B cell (primary cell): ENCODE data around the gene COG5. TPM values are rescaled to one million over a fixed set of nuclear protein-coding genes. Genes with fewer than 3 reads are reported as not detected.
A peak's percentile ranks its signal among the peaks of the same experiment; 100 is the strongest.

Source experiments
- ATAC-seq: fragments of 200-7000 bp; cut with Tn5 transposase; one replicate; pipeline ENCODE4 v1.10.0; 2021; ENCODE audit warnings: low read depth, mild to moderate bottlenecking, moderate number of reproducible peaks, moderate library complexity
- CTCF ChIA-PET: fragments of 350-600 bp; sonication (Branson Sonifier 250); formaldehyde crosslinking; loops from one replicate; lab custom pipeline; 2021; ENCODE audit warnings: antibody characterized with exemption, inconsistent platforms; lab: Charles Lee
- POLR2A ChIA-PET: fragments of 350-600 bp; sonication (Branson Sonifier 250); formaldehyde crosslinking; loops from one replicate; lab custom pipeline; 2021; ENCODE audit warnings: antibody characterized with exemption; lab: Charles Lee
- DNase-seq: peaks from one replicate; pipeline ENCODE4 v3.0.0; 2013
- H2AFZ ChIP-seq: 2 replicates; pipeline ENCODE4 v1.6.1; 2012; ENCODE audit warnings: mild to moderate bottlenecking, low read depth, low read length; ENCODE audit not compliant: insufficient read depth, poor library complexity, severe bottlenecking
- H3K27ac ChIP-seq, 2 donors: 1 replicate in 1 of 2; 2 replicates in 1 of 2; pipeline ENCODE4 v1.5.1; 2012 to 2013; ENCODE audit warnings: low read length in 2 of 2, mild to moderate bottlenecking in 2 of 2, moderate library complexity in 1 of 2
- H3K27me3 ChIP-seq, 4 experiments: fragments of 200-600 bp in 1 of 4; sonication (generic) in 1 of 4; replicated peaks in 1 of 4; 1 replicate in 2 of 4; 2 replicates in 2 of 4; pipeline versions ENCODE4 v1.6.1 to v1.7.0; 2013 to 2016; ENCODE audit warnings: low read length in 3 of 4, mild to moderate bottlenecking in 2 of 4, mixed read lengths in 1 of 4, moderate library complexity in 1 of 4; ENCODE audit not compliant: insufficient read depth in 4 of 4, control insufficient read depth in 3 of 4; ENCODE audit errors: control extremely low read depth in 1 of 4
- H3K36me3 ChIP-seq, 2 experiments: replicated peaks in 1 of 2; 1 replicate in 1 of 2; 2 replicates in 1 of 2; pipeline versions ENCODE4 v1.6.1 to v1.7.1; 2013; ENCODE audit warnings: low read length in 1 of 2; ENCODE audit not compliant: insufficient read depth in 2 of 2, control insufficient read depth in 1 of 2; ENCODE audit errors: control extremely low read depth in 1 of 2, extremely low read depth in 1 of 2
- H3K4me1 ChIP-seq, 2 donors: fragments of 200-600 bp in 1 of 2; sonication (generic) in 1 of 2; 1 replicate in 1 of 2; 2 replicates in 1 of 2; pipeline versions ENCODE4 v1.5.1 to v1.6.1; 2013 to 2017; ENCODE audit warnings: low read length in 2 of 2; ENCODE audit not compliant: control insufficient read depth in 2 of 2, insufficient read depth in 2 of 2
- H3K4me2 ChIP-seq: replicated peaks from 2 replicates; pipeline ENCODE3; 2012; ENCODE audit warnings: mild to moderate bottlenecking, low read depth, low read length; ENCODE audit not compliant: poor library complexity, severe bottlenecking
- H3K4me3 ChIP-seq, 5 experiments: fragments of 200-600 bp in 1 of 5; sonication (generic) in 1 of 5; 1 replicate in 3 of 5; 2 replicates in 2 of 5; pipeline versions ENCODE4 v1.5.1 to v1.7.0; 2011 to 2016; ENCODE audit warnings: low read length in 4 of 5, mild to moderate bottlenecking in 4 of 5, low read depth in 2 of 5, control low read depth in 1 of 5, moderate library complexity in 1 of 5; ENCODE audit not compliant: insufficient read depth in 1 of 5; ENCODE audit errors: control extremely low read depth in 1 of 5, extremely low read depth in 1 of 5
- H3K79me2 ChIP-seq: fragments of 200-600 bp; sonication (generic); one replicate; pipeline ENCODE4 v1.6.0; 2016; ENCODE audit warnings: low read length; ENCODE audit not compliant: control insufficient read depth, insufficient read depth
- H3K9ac ChIP-seq: fragments of 200-600 bp; sonication (generic); 2 replicates; pipeline ENCODE4 v1.6.1; 2017; ENCODE audit warnings: mild to moderate bottlenecking, low read length, moderate library complexity
- H3K9me3 ChIP-seq, 3 donors: one replicate each; pipeline versions ENCODE4 v1.6.1 to v1.7.1; 2013; ENCODE audit warnings: low read length in 2 of 3; ENCODE audit not compliant: control insufficient read depth in 2 of 3, insufficient read depth in 1 of 3; ENCODE audit errors: control extremely low read depth in 1 of 3
- H4K20me1 ChIP-seq: 2 replicates; pipeline ENCODE4 v1.6.0; 2012; ENCODE audit warnings: mild to moderate bottlenecking, low read length; ENCODE audit not compliant: insufficient read depth, control insufficient read depth, poor library complexity, severe bottlenecking
- H3K27ac Mint-ChIP-seq: one replicate; pipeline ENCODE4 v1.8.0; 2021; ENCODE audit warnings: mixed read lengths
- H3K27me3 Mint-ChIP-seq: one replicate; pipeline ENCODE4 v1.8.0; 2021; ENCODE audit warnings: mixed read lengths
- H3K4me1 Mint-ChIP-seq: one replicate; pipeline ENCODE4 v1.8.0; 2021; ENCODE audit warnings: mixed read lengths
- H3K4me3 Mint-ChIP-seq: one replicate; pipeline ENCODE4 v1.8.0; 2021; ENCODE audit warnings: mixed read lengths
- H3K9me3 Mint-ChIP-seq: one replicate; pipeline ENCODE4 v1.8.0; 2022; ENCODE audit warnings: mixed read lengths; ENCODE audit not compliant: insufficient read depth
- CTCF ChIP-seq: fragments of 200-600 bp; IDR thresholded peaks from one replicate; pipeline ENCODE4 v1.8.0; 2022; ENCODE audit warnings: antibody characterized with exemption, mild to moderate bottlenecking
- EZH2 ChIP-seq: IDR thresholded peaks from 2 replicates; pipeline ENCODE4 v1.6.1; 2012; ENCODE audit warnings: borderline replicate concordance, low read depth, mild to moderate bottlenecking, moderate library complexity, low read length; ENCODE audit not compliant: insufficient read depth, poor library complexity, severe bottlenecking
- WGBS: methylation state at CpG from one replicate; pipeline ENCODE4 v1.1.5; 2013; ENCODE audit warnings: missing lambda C conversion rate; ENCODE audit not compliant: insufficient coverage; 5-methylcytosine and 5-hydroxymethylcytosine counted together
- intact Hi-C: fragments of 100-400 bp; cut with micrococcal nuclease; formaldehyde crosslinking; loops from one replicate; pipeline ENCODE4 v1.10.0; 2022
- polyA plus RNA-seq: library from polyadenylated mRNA; depleted of rRNA; stranded (reverse); fragments of >200 nt; gene quantifications from 2 replicates; pipeline ENCODE4 v1.2.3, GENCODE V29; 2012
- total RNA-seq, 2 donors: library from RNA; stranded (reverse); fragments of 120-200 nt in 1 of 2; gene quantifications; 1 replicate in 1 of 2; 2 replicates in 1 of 2; pipeline versions ENCODE4 v1.2.3 to v1.2.4, GENCODE V29; 2013 to 2022

COG5 gene
- total and polyA plus RNA-seq, 2 donors (not counting 1 experiment from before 2014, with no cell fraction given): 7.0 to 73.0 TPM

DNA sequence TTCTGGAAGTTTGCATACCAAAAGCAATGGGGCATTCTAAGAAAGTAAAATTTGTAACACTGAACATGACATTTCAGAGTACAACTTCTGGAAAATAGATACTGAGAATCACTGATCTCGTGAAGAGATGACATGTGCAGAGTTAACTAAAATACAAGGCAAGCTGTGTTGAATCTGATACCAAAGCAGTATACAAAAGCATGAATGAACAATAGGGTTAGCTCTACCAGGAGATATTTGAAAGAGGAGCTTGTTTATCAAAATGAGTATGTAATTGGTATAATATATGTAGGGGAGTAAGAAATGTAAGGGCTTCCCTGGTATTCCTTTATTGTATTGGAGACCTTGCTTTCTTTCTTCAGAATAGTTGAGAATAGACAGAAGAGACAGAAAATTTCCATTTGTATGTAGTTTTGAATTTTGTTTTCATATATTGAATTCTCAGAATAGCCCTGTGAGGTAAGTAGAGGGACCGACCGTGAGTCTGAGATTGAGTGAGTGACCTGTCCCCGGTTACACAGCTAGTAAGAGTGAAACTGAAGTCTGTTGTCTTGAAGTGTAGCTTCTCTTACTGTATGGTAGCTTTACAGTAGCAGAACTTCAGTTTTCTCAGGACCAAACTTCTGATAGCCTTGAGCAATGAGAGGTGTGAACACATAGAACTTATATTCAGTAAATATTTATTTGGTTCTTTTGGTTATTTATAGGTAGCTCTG, 389.9 kb downstream of the COG5 start:
- ChIA-PET POLR2A (interaction anchor here (0.5 kb wide), 2 partner anchors 17 to 146 kb away, joined by 3 to 6 read pairs; no protein-coding TSS in a partner anchor), CTCF (interaction anchor here (0.9 to 1.5 kb wide), 5 partner anchors 19 to 381 kb away, joined by 3 to 5 read pairs (median 3); no protein-coding TSS in a partner anchor)
- Histone ChIP-seq H2AFZ (no peak overlapping the region), H3K27me3 (no peaks in the 10 kb centered on the region), H3K79me2 (peaks cover 98% of the 10 kb centered on the region), H3K9ac (no peak overlapping the region), H4K20me1 (peaks cover 89% of the 10 kb centered on the region), H3K4me3 (no peak overlapping the region), H3K36me3 (peaks cover 6 to 11% of the 10 kb centered on the region in 2 experiments), H3K4me1 (peaks cover 29 to 49% of the 10 kb centered on the region in 2 donors), H3K4me2 (peak overlapping the region; percentile 55), H3K27ac (no peak overlapping the region), H3K9me3 (no peaks in the 10 kb centered on the region)
- ATAC-seq (no peak), DNase-seq (no peak)
- Mint-ChIP-seq H3K27ac (no peak overlapping the region), H3K4me1 (peaks cover 60% of the 10 kb centered on the region), H3K27me3 (no peaks in the 10 kb centered on the region), H3K4me3 (peak overlapping the region; percentile 23), H3K9me3 (no peaks in the 10 kb centered on the region)
- TF ChIP-seq CTCF (no peak), EZH2 (no peak)
- intact Hi-C loops: no loop called here
- WGBS: 82% methylated on average over 3 of the region's 4 CpGs

DNA sequence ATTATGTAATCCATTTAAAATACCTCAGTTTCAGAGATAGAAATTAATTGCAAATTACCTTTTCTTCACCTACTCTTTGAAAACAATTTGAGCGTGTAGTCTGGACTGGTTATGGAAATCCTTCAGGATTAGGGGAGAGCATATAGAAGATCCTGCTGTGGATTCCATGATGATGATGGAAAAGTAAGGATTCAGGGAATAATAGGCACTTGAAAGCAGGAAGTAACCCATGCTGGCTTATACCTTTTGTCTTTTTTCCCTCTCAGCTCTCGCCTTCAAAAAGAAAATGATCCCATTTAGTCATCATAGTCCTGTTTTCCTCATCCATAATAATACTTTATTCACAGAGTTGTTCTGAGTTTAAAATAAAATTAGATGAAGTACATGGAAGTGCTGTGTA, 390.5 kb downstream of the COG5 start:
- peaks cover 92% of the 10 kb centered on the region for H3K79me2 ChIP-seq
- DNase-seq (no peak), ATAC-seq (no peak)
- H3K4me2 ChIP-seq: peak overlapping the region; percentile 55
- ChIA-PET POLR2A (interaction anchor here (0.5 kb wide), 1 partner anchor 16 kb away, joined by 6 read pairs; no protein-coding TSS in a partner anchor), CTCF (interaction anchor here (1.2 to 1.5 kb wide), 2 partner anchors 20 to 23 kb away, joined by 3 to 5 read pairs; no protein-coding TSS in a partner anchor)
- H3K9me3 Mint-ChIP-seq: no peaks in the 10 kb centered on the region
- no peaks in the 10 kb centered on the region for H3K9me3 ChIP-seq
- H3K27me3 ChIP-seq: no peaks in the 10 kb centered on the region
- no peak overlapping the region for H3K27ac Mint-ChIP-seq
- no peak overlapping the region for H3K9ac ChIP-seq
- peaks cover 58% of the 10 kb centered on the region for H3K4me1 Mint-ChIP-seq
- H3K27ac ChIP-seq: no peak overlapping the region
- TF ChIP-seq CTCF (no peak), EZH2 (no peak)
- H2AFZ ChIP-seq: no peak overlapping the region
- peaks cover 6 to 11% of the 10 kb centered on the region in 2 experiments for H3K36me3 ChIP-seq
- H3K4me1 ChIP-seq: peaks cover 29 to 49% of the 10 kb centered on the region in 2 donors
- H4K20me1 ChIP-seq: peaks cover 83% of the 10 kb centered on the region
- no peaks in the 10 kb centered on the region for H3K27me3 Mint-ChIP-seq
- peak overlapping the region; percentile 23 for H3K4me3 Mint-ChIP-seq
- no CpG with 5 or more reads among the region's 2 CpGs for WGBS
- no peak overlapping the region for H3K4me3 ChIP-seq
- intact Hi-C loops: no loop called here
